Peyer's patch (tissue), 4 donors: ENCODE results near the gene LRRC3C.

ENCODE experiments used
- CTCF ChIP-seq, 6 experiments: fragments of 450-650 bp in 4 of 6; fragments of 200-600 bp in 2 of 6; sonication (generic) in 1 of 6; IDR thresholded peaks; one replicate each; pipeline ENCODE4 v1.5.1; 2017 to 2019; ENCODE audit warnings: antibody characterized with exemption in 6 of 6, mild to moderate bottlenecking in 3 of 6, moderate library complexity in 1 of 6
- POLR2A ChIP-seq, 2 donors: fragments of 450-650 bp; IDR thresholded peaks; one replicate each; pipeline ENCODE4 v1.5.1; 2017; ENCODE audit warnings: antibody characterized with exemption in 2 of 2, mild to moderate bottlenecking in 2 of 2, moderate library complexity in 2 of 2

GRCh38 chr17:39894681-39895376 lies 32.7 kb upstream of the LRRC3C start:
- TF ChIP-seq POLR2A (IDR thresholded peaks at IDR 0.05) (no peak), CTCF (IDR thresholded peaks at IDR 0.05) (no peak)
